ENCODE measurements around the gene POFUT2.

The POFUT2 gene

DNA sequence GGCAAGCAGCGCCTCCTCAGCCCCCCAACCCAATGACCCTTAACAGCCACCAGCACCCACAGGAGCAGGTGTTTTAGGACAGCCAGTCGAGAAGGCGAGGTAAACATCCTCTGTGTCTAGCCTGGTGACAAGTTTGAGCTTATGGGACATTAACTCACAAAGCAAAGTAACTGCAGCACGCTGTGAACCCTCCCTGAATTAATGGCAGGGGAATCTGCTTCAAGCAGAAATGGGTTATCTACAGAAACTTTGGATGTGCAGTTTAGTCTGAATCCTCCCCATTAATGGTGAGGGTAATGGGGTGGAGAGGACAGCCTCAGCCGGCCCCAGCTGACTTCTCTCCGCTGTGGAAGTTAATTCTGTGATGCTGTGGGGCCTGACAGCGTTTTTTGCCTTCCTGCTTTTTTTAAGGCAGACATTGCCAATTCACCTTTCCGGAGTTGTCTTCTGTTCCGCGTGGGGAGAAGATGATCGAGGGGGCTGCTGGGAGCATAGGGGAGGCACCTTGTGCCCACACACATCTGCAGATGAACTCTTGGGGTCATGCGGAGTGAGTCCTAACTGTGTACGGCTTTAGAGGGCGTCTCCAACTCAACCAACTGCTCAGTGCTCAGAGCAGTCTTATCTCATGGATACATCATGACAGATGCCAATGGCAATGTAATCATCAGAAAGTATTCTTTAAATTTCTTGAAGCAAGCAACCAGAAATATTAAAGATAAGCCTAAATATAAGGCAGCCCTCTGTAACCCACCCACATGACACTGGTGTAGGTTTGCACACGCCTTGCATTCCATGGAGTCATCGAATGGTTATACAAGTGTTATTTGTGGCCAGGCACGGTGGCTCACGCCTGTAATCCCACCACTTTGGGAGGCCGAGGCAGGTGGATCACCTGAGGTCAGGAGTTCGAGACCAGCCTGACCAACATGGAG lies 41.0 kb downstream of the POFUT2 start:
- no peak for DNase-seq

DNA sequence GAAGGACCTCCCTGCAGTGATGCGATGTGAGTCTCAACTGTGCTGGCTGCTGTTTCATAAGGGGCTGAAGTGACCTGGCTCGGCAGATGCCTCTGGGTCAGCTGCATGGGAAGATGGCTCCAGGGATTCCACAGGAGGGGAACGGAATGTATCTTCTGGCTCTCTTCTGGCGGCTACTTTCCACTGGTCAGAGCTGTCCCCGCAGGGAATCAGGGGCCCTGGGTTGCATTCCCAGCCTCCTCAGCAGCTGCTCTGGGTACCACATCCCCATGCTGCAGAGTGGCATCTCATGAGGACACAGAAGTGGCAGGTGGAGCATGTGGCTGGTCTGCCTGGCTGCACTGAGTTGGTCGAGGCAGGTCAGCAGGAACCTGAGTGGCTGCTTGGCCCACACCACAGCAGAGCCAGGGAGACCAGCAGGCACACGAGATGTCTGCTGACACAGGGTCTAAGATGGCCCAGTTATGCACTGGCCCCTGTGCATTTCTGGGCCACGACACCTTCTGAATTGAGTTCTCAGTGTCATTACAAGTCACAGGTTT lies 42.8 kb downstream of the POFUT2 start:
- DNase-seq = no peak

DNA sequence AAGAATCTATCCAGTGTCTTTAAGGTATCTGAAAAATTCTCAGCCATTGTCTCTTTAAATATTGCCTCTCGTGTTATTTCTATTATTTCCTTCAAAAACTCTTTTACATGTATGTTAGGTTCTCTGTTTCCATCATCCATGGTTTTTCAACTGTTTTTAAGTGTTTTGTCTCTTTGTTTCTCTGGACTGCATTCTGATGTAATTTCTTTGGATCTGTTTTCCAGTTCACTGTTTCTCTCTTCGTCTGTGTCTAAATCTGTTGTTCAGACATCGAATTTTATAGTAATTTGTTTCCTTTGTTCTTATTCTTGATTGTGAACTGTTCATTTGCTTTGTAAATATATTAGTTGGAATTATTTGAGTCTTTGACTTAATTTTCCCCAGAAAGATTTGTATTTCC lies 44.1 kb downstream of the POFUT2 start:
- DNase-seq = no peak

DNA sequence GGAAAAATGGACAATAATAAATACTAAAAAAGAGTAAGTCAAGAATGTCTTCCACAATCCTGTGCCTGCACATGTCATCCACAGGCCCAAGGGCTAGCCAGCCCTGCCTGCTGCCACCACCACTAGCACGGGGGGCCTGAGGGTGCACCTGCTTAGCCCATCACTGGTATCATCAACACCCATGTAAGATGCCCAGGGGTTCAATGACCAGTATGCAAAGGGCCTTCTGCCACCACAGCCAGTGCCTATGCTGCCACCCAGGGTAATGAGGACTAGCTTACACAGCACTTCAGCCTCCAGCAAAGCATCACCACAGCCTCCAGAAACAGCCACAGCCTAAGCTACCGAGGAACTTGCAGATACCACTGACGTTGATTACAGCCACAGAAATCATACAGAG lies 46.3 kb downstream of the POFUT2 start:
- no peak for DNase-seq

DNA sequence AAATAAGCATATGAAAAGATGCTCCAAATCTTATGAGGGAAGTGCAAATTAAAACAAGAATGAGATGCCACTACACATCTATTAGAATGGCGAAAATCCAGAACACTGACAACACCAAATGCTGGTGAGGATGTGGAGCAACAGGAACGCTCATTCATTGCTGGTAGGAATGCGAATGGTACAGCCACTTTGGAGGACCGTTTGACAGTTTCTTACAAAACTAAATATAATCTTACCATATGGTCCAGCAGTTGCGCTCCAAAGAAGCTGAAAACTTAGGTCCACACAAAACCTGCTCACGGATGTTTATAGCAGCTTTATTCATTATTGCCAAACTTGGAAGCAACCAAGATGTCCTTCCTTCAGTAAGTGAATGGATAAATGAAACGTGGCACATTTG lies 50.3 kb downstream of the POFUT2 start:
- no peak for DNase-seq

DNA sequence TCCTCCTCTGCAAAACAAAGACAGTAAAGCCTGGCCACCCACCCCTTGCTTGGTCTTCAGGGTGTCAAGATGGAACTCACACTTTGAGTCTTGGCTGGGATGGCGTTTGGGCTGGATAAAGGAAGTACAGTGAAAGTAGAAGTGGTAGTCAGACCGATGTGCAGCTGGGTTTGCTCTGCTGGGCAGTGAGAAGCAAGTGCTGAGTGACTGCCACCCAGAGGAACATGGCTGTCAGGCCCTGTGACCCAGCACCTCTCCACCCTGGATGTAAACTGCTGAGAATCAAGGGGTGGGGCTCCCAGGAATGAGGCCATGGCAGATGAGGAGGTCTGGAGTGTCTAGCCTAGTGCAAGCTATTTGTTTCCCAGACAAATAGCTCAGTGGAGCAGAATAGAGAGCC lies 51.2 kb downstream of the POFUT2 start:
- no peak for DNase-seq

DNA sequence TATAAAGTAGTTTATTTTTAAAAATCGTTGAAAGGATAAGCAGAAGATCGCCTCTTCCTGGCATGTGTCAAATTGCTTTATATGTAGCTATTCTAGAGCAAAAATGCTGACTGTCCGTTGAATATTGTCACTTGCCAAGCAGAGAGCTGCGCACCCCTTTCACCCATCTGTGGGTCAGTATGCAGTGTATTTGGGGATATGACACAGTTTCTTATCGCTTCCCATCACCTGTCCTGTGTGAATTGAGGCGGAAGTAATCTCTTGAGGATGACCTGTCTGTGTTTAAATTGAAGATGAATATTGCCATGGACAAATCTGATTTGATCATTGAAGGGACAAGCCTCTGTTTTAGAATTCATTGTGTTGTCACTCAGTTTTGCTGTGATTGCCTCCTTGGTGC lies 52.2 kb downstream of the POFUT2 start:
- no peak for DNase-seq

DNA sequence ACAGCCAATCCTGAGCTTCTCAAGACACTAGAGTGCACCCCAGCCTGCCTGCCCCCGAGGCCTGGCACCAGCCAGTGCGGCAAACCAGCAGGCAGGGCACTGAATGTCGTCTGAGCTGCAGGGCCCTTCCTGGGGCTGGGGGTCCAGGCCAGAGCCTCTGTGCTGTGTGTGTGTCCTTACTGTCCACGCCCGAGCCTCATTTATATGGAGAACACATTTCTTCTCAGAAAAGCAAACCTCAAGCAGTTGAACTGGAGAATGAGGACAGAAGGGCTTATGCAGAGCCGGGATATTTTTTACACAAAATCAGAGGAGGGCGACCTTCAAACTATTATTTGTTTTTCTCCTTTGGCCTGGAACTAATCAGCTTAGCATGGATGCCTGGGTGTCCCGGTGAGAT lies 52.7 kb downstream of the POFUT2 start:
- DNase-seq = no peak

DNA sequence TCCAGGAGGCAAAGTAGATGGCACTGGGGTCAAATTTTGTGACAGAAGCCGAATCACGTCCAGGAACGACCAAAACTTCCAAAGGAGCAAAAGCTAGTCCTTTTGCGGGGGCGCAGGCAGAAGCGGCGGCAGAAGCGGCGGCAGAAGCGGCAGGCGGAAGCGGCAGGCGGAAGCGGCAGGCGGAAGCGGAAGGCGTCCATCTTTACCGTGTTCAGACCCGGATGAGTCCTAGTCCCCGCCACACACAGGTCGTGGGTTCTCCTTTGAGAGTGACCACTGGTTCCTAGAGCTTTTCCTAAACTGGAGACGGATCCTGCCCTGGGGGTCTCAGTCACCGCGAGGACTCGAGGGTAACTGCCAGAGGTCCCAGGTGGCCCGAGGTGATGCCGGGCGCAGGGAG lies 53.6 kb downstream of the POFUT2 start:
- no peak for DNase-seq

DNA sequence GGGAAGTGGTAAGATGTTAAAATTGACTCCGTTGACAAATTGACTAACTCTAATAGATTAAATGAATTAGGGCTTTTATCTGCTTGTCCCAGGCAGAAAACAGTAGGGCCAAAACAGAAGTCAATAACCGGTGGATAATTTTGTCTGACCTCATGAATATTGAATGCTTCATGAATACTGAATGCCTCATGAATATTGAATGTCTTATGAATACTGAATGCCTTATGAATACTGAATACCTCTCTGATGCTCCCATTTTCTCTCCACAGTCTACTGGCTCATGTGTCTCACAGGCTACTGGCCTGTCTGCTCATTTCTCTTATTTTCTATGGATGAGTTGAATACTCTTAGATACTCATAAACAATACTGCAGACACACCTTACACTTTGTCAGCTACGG lies 56.0 kb downstream of the POFUT2 start:
- no peak for DNase-seq

DNA sequence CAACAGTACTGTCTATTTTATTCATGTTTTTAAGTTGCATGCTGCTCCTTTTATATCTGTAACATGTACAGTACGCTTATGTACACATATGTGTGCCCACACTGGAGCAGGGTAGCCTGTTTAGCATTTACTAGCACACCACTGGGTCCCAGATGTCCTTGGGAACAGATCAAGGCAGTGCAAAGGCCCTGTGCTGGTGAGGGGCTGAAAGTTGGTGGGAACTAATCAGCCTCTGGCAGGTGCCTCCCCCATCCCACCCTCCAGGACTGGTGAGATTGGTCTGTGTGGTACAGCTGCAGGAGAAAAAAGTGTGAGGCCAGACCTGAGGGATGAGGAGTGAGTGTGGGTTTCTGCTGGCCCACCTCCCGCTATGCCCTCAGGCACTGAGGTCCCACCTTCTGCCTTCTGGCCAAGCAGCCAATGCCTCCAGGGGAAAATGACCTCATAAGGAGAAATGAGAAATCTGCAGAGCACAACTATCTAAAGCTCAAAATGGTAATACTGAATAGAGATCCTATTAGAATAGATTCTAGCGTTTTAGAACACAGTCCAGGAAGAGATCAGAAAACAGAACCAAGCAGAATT lies 58.9 kb downstream of the POFUT2 start:
- no peak for DNase-seq

DNA sequence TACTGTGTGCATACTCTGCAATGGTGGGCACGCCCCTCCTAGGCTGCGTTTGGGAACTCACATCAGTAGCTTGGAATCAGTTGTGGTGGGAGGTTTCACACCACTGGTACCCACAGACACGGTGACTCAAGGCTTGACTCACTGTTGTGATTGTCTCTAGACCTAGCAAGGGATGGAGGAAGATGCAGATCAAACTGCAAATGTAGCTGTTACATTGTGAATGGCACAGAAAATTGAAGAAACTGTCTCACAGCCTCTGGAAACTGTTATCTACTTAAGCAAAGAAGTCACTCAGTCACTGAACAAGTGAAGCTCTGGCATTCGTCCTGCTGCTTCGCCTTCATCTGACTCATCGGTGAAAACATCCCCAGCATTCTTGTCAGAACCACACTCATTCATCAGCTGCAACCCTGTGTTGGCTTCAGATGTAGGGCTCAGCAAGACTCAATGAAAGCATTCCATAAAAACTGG lies 59.5 kb downstream of the POFUT2 start:
- peak; percentile 57 for DNase-seq

DNA sequence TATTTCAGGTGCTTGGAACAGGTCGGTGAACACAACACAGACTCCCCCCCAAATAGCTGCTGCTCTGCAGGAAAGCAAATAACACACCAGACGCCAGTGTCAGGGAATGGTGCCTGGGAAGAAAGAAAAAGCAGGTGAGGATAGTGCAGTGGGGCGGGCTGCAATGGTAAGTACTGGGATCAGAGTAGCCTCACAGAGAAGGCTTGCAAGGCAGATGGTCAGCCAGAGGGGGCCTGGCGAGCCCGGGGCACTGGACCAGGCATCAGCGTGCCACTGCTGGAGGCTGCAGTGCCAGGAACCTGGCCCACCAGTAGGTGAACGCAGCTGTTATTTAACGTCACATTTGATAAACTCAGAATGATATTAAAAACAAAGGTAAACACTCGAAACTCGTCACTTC lies 60.0 kb downstream of the POFUT2 start:
- no peak for DNase-seq

DNA sequence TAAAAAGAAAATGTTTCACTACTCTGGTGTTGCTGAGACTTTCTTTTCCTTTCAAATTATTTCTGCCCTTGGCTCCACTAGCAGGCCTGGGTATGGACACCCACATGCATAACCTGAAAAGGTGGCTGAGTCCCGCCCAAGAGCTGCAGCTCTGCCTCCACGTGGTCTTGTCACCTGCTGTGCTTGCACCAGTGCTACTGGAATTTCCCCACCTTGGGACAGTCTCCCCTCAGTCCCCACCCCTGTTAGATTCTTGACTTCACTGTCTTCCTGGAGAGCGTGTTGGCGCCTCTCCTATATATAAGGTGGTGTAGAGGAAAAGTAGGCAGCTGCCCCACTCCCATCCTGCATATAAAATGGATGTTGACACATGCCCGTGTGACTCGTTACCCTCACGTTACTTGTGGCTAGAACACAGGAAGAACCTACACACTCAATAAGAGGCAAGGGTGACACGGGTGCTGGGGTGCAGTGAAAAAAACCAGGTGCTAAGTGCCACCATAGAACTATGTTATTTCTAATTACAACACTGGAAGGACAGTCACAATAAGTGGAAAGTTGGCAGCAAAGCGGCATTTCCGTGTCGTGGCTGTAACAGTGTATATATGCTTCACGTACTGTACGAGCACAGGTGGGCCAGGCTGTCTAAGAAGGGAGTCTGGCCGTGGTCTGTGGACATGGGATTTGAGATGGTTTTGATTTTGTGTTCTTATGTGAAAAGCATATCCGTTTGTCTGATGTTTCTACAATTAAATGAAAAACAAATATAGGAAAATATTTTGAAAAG lies 61.0 kb downstream of the POFUT2 start:
- DNase-seq = peak; percentile 16

DNA sequence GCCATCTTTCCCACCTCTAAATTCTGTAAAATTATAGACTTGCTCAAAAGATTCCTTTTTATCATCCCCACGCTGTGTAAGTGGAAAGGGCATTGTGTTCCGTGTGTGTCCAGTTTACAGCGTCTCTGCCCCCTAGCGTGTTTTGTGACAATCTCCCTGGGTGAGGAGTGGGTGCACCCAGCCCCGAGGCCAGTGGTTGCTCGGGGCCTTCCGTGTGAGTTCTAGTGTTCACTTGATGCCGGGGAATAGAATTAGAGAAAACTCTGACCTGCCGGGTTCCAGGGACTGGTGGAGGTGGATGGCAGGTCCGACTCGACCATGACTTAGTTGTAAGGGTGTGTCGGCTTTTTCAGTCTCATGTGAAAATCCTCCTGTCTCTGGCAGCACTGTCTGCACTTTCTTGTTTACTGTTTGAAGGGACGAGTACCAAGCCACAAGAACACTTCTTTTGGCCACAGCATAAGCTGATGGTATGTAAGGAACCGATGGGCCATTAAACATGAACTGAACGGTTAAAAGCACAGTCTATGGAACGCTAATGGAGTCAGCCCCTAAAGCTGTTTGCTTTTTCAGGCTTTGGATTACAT lies 61.9 kb downstream of the POFUT2 start:
- no peak for DNase-seq

DNA sequence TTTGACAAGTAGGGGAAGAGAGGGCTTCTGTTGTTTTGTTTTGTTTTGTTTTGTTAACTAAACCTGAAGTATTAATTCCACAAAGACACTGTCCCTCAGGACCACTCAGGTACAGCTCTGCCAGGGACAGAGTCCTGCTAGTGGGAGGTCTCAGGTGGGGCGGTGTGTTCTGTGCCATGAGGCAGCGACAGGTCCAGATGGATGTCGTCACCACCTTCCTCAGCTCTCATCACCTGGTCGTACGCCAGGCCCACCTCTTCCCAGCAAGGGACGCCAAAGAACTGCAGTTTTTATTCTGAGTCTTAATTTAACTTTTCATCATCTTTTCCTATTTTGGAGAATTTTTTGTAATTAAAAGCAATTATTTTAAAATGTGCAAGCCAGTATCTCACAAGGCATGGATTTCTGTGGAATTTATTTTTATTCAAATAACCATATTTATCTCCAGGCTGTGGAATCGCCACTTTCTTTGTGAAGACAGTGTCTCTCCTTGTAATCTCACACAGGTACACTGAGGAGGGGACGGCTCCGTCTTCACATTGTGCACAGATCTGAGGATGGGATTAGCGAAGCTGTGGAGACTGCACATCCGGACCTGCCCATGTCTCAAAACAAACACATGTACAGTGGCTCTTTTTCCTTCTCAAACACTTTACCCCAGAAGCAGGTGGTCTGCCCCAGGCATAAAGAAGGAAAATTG lies 62.5 kb downstream of the POFUT2 start:
- no peak for DNase-seq

DNA sequence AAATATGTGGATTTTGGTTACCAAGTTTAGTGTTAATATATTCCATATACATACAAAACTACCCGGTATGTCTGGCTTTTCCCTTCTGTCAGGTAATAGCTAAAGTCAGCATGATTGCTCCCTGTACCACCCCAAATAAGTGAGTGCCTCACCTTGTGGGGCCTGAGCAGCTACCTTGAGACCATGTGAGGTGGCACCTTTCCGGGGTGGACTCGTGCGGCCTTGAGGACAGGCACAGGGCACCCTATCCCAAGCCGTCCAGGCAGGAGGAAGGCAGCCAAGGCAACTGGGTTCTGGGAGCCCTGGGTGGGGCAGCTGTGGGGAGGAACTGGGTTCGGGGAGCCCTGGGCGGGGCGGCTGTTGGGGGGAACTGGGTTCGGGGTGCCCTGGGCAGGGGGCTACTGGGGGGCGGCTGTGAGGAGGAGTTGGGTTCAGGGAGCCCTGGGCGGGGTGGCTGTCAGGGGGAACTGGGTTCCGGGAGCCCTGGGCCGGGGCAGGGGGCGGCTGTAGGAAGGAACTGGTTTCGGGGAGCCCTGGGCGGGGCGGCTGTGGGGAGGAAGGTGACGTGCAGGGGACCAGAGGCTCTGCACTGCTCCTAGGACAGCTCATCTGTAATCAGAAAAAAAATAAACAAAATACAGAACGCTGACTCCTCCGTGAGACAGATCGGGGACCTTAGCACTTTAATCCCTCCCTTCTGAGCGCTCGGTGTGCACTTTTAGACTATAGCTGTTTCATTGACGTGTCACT lies 63.3 kb downstream of the POFUT2 start:
- DNase-seq = peak; percentile 71

DNA sequence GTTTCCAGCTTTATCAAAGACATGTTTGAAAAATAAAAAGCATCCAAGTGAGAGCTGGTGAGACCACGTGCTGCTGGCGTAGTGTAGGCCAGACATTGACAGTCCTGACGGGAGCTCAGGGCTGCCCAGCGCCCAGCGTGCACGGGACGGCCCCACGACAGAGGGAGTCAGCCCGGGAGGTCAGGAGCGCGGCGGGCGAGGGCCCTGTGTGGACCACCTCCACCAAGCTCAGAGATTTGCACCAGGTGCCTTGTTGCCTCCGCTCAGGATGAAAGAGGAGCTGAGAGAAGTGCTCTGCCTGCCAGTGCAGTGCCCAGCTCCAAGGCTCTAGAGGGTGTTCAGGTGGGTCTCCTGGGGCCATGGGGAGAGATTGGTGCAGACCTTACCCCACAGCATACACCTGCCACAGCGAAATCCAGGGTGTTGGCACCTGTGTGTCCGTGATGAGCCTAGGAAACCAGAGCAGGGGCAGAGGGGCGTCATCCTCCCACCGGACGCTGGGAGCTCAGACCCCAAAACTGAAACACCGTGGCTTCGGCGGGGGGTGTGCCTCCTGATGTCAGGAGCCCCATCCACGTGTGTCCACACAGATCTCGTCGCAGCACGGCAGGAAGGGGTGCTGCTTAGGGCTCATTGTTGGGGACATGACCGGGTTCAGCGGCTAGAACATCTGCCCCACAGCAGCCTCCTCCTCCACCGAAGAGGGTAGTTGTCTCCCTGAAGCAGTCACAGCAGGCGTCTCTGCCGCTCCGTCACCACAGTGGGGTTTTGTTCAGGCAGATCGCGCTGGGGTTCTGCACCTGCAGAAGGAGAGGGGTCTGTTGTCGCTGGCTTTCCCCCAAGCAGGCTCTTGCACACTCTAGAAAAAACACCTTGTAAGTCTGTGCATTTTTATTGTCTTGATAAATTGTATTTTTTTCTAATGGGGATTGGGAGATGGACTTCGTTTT lies 64.2 kb downstream of the POFUT2 start:
- no peak for DNase-seq

DNA sequence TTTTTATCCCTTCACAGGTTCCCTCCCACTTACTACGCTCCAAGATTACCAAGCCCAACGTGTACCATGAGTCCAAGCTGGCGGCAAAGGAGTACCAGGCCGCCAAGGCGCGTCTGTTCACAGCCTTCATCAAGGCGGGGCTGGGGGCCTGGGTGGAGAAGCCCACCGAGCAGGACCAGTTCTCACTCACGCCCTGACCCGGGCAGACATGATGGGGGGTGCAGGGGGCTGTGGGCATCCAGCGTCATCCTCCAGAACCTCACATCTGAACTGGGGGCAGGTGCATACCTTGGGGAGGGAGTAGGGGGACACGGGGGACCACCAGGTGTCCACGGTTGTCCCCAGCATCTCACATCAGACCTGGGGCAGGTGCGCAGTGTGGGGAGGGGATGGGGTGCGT lies 65.7 kb downstream of the POFUT2 start:
- no peak for DNase-seq
